Skeletal muscle cell (primary cell): ENCODE data around the gene NAA80.
"Not testable (repeated sequence)": the region's sequence is repeated elsewhere in the genome, so short reads cannot be mapped to it uniquely, and the experiment has no call there.

Source experiments
- DNase-seq: peaks from one replicate; pipeline ENCODE4 v3.0.0-alpha.2; 2010; ENCODE audit warnings: low read depth
- H3K4me3 ChIP-seq: 2 replicates; pipeline ENCODE4 v1.5.1; 2011; ENCODE audit warnings: low read depth, mild to moderate bottlenecking, control low read depth, low read length, moderate library complexity

NAA80 gene

GRCh38 chr3:50263478-50264382, 35.5 kb downstream of the NAA80 start:
- H3K4me3 ChIP-seq: no peak overlapping the region
- DNase-seq: no peak

- H3K4me3 ChIP-seq: no peak overlapping the region
- no peak for DNase-seq
These were observed 36.4 kb downstream of the NAA80 start for GRCh38 chr3:50262778-50263177.

- not testable (repeated sequence) for DNase-seq, H3K4me3 ChIP-seq
These were observed 37.0 kb downstream of the NAA80 start for GRCh38 chr3:50262200-50262599.

- no peak overlapping the region for H3K4me3 ChIP-seq
- no peak for DNase-seq
These were observed 37.7 kb downstream of the NAA80 start for GRCh38 chr3:50261505-50261904.

GRCh38 chr3:50260942-50261441, 38.2 kb downstream of the NAA80 start:
- H3K4me3 ChIP-seq: peak overlapping the region; percentile 57

GRCh38 chr3:50260027-50260941, 38.9 kb downstream of the NAA80 start:
- DNase-seq: peak; percentile 49
- peak overlapping the region; percentile 57 for H3K4me3 ChIP-seq

More at GRCh38 chr3:50260942-50261441, 38.2 kb downstream of the NAA80 start:
- no peak for DNase-seq

- no peak for DNase-seq
- no peak overlapping the region for H3K4me3 ChIP-seq
These were observed 39.7 kb downstream of the NAA80 start for GRCh38 chr3:50259432-50260026.

GRCh38 chr3:50258979-50259378, 40.2 kb downstream of the NAA80 start:
- H3K4me3 ChIP-seq: no peak overlapping the region
- no peak for DNase-seq

GRCh38 chr3:50258029-50258680, 41.0 kb downstream of the NAA80 start:
- no peak overlapping the region for H3K4me3 ChIP-seq
- no peak for DNase-seq

GRCh38 chr3:50256978-50257890, 42.0 kb downstream of the NAA80 start:
- H3K4me3 ChIP-seq: no peak overlapping the region
- DNase-seq: no peak

GRCh38 chr3:50255251-50255615, 44.0 kb downstream of the NAA80 start:
- DNase-seq: no peak
- H3K4me3 ChIP-seq: no peak overlapping the region

- no peak for DNase-seq
These were observed 44.5 kb downstream of the NAA80 start for GRCh38 chr3:50254577-50255250.

GRCh38 chr3:50251220-50251619, 48.0 kb downstream of the NAA80 start:
- DNase-seq: no peak
- no peak overlapping the region for H3K4me3 ChIP-seq

More at GRCh38 chr3:50254577-50255250, 44.5 kb downstream of the NAA80 start:
- no peak overlapping the region for H3K4me3 ChIP-seq

- no peak overlapping the region for H3K4me3 ChIP-seq
- no peak for DNase-seq
These were observed 48.7 kb downstream of the NAA80 start for GRCh38 chr3:50250514-50250913.

- DNase-seq: no peak
- no peak overlapping the region for H3K4me3 ChIP-seq
These were observed 49.7 kb downstream of the NAA80 start for GRCh38 chr3:50249457-50249856.

- no peak for DNase-seq
- H3K4me3 ChIP-seq: no peak overlapping the region
These were observed 50.8 kb downstream of the NAA80 start for GRCh38 chr3:50248387-50248786.

- no peak overlapping the region for H3K4me3 ChIP-seq
- DNase-seq: peak; percentile 91
These were observed 52.7 kb downstream of the NAA80 start for GRCh38 chr3:50246517-50246954.
